Endodermal cell (in vitro differentiated cells): ENCODE data around the gene TAS2R8. TPM values are rescaled to one million over a fixed set of nuclear protein-coding genes. Genes with fewer than 3 reads are reported as not detected.

Experiments used
- DNase-seq: peaks from one replicate; pipeline ENCODE4 v3.0.0-alpha.2; 2017
- H3K27ac ChIP-seq: 2 replicates; pipeline ENCODE4 v1.5.1; 2013; ENCODE audit warnings: mild to moderate bottlenecking, low read depth, low read length, moderate library complexity
- H3K27me3 ChIP-seq: 2 replicates; pipeline ENCODE4 v1.6.1; 2013; ENCODE audit warnings: mild to moderate bottlenecking, low read length, moderate library complexity; ENCODE audit not compliant: insufficient read depth, control insufficient read depth, poor library complexity, severe bottlenecking
- H3K36me3 ChIP-seq: 2 replicates; pipeline ENCODE4 v1.7.0; 2013; ENCODE audit warnings: mild to moderate bottlenecking, low read length, moderate library complexity; ENCODE audit not compliant: control insufficient read depth, insufficient read depth
- H3K4me1 ChIP-seq: one replicate; pipeline ENCODE4 v1.7.0; 2013; ENCODE audit warnings: low read length; ENCODE audit not compliant: control insufficient read depth, insufficient read depth
- H3K4me3 ChIP-seq: 2 replicates; pipeline ENCODE4 v1.5.1; 2013; ENCODE audit warnings: mild to moderate bottlenecking, low read length, moderate library complexity
- H3K9ac ChIP-seq: 2 replicates; pipeline ENCODE4 v1.6.1; 2013; ENCODE audit warnings: mild to moderate bottlenecking, low read length, moderate library complexity; ENCODE audit not compliant: poor library complexity, severe bottlenecking; ENCODE audit errors: extremely low read depth
- H3K9me3 ChIP-seq: 2 replicates; pipeline ENCODE4 v1.6.1; 2013; ENCODE audit warnings: mild to moderate bottlenecking, low read length, moderate library complexity; ENCODE audit not compliant: control insufficient read depth
- H3K27ac Mint-ChIP-seq: 2 replicates; pipeline ENCODE4 v1.8.0; 2020; ENCODE audit warnings: mixed read lengths
- H3K27me3 Mint-ChIP-seq: 2 replicates; pipeline ENCODE4 v1.8.0; 2021; ENCODE audit warnings: mild to moderate bottlenecking, mixed read lengths; ENCODE audit not compliant: insufficient read depth
- H3K36me3 Mint-ChIP-seq: 2 replicates; pipeline ENCODE4 v1.8.0; 2020; ENCODE audit warnings: low read depth, mixed read lengths
- H3K4me1 Mint-ChIP-seq: 2 replicates; pipeline ENCODE4 v1.8.0; 2020; ENCODE audit warnings: mixed read lengths
- H3K4me3 Mint-ChIP-seq: 2 replicates; pipeline ENCODE4 v1.8.0; 2020; ENCODE audit warnings: mild to moderate bottlenecking, moderate library complexity, mixed read lengths
- H3K9me3 Mint-ChIP-seq: 2 replicates; pipeline ENCODE4 v1.8.0; 2020; ENCODE audit warnings: mild to moderate bottlenecking, mixed read lengths
- CTCF ChIP-seq: fragments of 200-600 bp; sonication (generic); conservative IDR thresholded peaks from 2 replicates; pipeline ENCODE4 v1.5.0; 2021; ENCODE audit warnings: antibody characterized with exemption, mild to moderate bottlenecking
- WGBS, 2 experiments: methylation state at CpG; one replicate each; pipeline versions ENCODE4 v1.1.5 to v1.1.7; 2013; ENCODE audit warnings: missing lambda C conversion rate in 2 of 2, mixed read lengths in 1 of 2; ENCODE audit not compliant: insufficient coverage in 1 of 2, insufficient read length in 1 of 2; 5-methylcytosine and 5-hydroxymethylcytosine counted together
- total RNA-seq, 2 donors: library from RNA; stranded (reverse); fragmentation: NEBNext Ultra II Directional in 1 of 2; extraction: Animal tissue kit (Norgen Biotek cat#: 25700) in 1 of 2; gene quantifications; 2 replicates in 1 of 2; 3 replicates in 1 of 2; pipeline ENCODE4 v1.2.1, GENCODE V29; 2021

TAS2R8 gene
- total RNA-seq, 2 donors from 2014 or later, result not detected

GRCh38 chr12:10851243-10851858 lies 44.3 kb upstream of the TAS2R8 start:
- Histone ChIP-seq H3K9ac (no peak overlapping the region), H3K27ac (no peak overlapping the region), H3K9me3 (peaks cover 15% of the 10 kb centered on the region), H3K4me3 (no peak overlapping the region), H3K36me3 (no peaks in the 10 kb centered on the region), H3K27me3 (no peaks in the 10 kb centered on the region), H3K4me1 (peaks cover 8% of the 10 kb centered on the region)
- Mint-ChIP-seq H3K27me3 (no peaks in the 10 kb centered on the region), H3K9me3 (peaks cover 20% of the 10 kb centered on the region), H3K36me3 (peaks cover 29% of the 10 kb centered on the region), H3K4me1 (peaks cover 9% of the 10 kb centered on the region), H3K4me3 (no peak overlapping the region), H3K27ac (no peak overlapping the region)
- no peak for DNase-seq
- no peak for TF ChIP-seq CTCF
- WGBS, 2 experiments, result 94 to 96% methylated on average over 2 to 3 of the region's 4 CpGs

- no peak for DNase-seq
- TF ChIP-seq CTCF, result no peak
- Histone ChIP-seq H3K4me1 (peaks cover 8% of the 10 kb centered on the region), H3K9me3 (no peaks in the 10 kb centered on the region), H3K27ac (no peak within 1 kb of the TSS), H3K27me3 (no peaks in the 10 kb centered on the region), H3K36me3 (no peaks in the 10 kb centered on the region), H3K9ac (no peak within 1 kb of the TSS), H3K4me3 (no peak within 1 kb of the TSS)
- H3K4me3 Mint-ChIP-seq, result no peak within 1 kb of the TSS
- H3K9me3 Mint-ChIP-seq, result peaks cover under 1% of the 10 kb centered on the region
- no peak within 1 kb of the TSS for H3K27ac Mint-ChIP-seq
- H3K36me3 Mint-ChIP-seq, result peaks cover 14% of the 10 kb centered on the region
- H3K4me1 Mint-ChIP-seq, result peaks cover 9% of the 10 kb centered on the region
- WGBS, 2 experiments, result 85 to 94% methylated on average over 3 of the region's 4 CpGs
- H3K27me3 Mint-ChIP-seq, result no peaks in the 10 kb centered on the region
Measured at GRCh38 chr12:10849425-10849878, 42.4 kb upstream of the TAS2R8 start, which contains the start of gene PRR4. TSS of gene PRR4 (minus strand) at chr12:10849475. CDS start at chr12:10849437, 38 bp downstream.

GRCh38 chr12:10847744-10848143 lies 40.7 kb upstream of the TAS2R8 start:
- Mint-ChIP-seq H3K27me3 (no peaks in the 10 kb centered on the region), H3K9me3 (no peaks in the 10 kb centered on the region), H3K27ac (no peak overlapping the region), H3K36me3 (peaks cover 14% of the 10 kb centered on the region), H3K4me1 (peaks cover 9% of the 10 kb centered on the region), H3K4me3 (no peak overlapping the region)
- H3K4me3 ChIP-seq, result no peak overlapping the region
- H3K27ac ChIP-seq, result peak overlapping the region; percentile 21
- H3K27me3 ChIP-seq, result no peaks in the 10 kb centered on the region
- WGBS, 2 experiments, result 50% methylated on average over 2 of the region's 2 CpGs; no CpG with 5 or more reads in 1 of the 2 experiments
- no peak overlapping the region for H3K9ac ChIP-seq
- no peak for TF ChIP-seq CTCF
- H3K9me3 ChIP-seq, result no peaks in the 10 kb centered on the region
- peaks cover 8% of the 10 kb centered on the region for H3K4me1 ChIP-seq
- no peak for DNase-seq
- no peaks in the 10 kb centered on the region for H3K36me3 ChIP-seq
